ENCODE results near the gene CCDC187.

Gene CCDC187

DNA sequence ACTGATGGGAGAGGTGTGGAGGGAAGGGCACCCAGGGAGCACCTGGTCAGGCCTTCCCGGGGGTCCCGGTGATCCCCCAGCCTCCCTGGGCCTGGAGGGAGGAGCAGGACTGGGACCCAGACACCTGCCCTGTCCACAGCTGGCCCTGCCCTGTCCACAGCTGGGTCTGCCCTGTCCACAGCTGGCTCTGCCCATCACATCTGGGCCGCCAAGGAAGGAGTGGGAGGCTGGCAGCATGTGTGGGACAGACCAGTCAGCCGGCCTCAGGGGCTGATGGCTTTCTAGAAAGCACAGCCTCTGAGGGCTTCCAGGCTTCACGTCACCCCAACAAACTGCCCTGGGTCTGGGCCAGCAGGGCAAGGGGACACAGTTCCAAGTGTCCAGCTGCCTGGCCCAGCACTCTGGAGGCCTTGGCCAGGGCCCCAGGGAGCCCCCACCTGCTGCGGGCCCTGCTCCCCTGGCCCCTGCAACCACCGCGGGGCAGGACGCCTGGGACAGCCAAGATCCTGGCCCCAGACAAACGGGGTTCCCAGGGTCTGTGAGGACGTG is 47.4 kb upstream of the CCDC187 start:
- TF ChIP-seq, protein P1, sequence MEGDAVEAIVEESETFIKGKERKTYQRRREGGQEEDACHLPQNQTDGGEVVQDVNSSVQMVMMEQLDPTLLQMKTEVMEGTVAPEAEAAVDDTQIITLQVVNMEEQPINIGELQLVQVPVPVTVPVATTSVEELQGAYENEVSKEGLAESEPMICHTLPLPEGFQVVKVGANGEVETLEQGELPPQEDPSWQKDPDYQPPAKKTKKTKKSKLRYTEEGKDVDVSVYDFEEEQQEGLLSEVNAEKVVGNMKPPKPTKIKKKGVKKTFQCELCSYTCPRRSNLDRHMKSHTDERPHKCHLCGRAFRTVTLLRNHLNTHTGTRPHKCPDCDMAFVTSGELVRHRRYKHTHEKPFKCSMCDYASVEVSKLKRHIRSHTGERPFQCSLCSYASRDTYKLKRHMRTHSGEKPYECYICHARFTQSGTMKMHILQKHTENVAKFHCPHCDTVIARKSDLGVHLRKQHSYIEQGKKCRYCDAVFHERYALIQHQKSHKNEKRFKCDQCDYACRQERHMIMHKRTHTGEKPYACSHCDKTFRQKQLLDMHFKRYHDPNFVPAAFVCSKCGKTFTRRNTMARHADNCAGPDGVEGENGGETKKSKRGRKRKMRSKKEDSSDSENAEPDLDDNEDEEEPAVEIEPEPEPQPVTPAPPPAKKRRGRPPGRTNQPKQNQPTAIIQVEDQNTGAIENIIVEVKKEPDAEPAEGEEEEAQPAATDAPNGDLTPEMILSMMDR (IDR thresholded peaks at IDR 0.05; ENCODE audit: low read depth, low read length, poor library complexity, severe bottlenecking): no peak
- no peak for TF ChIP-seq EZH2phosphoT487 (IDR thresholded peaks at IDR 0.05; ENCODE audit: borderline replicate concordance, low read length)
- Histone ChIP-seq H4K20me1 (ENCODE audit: control insufficient read depth, insufficient read depth, low read depth, low read length) (no peaks in the 10 kb centered on the region), H3K36me3 (ENCODE audit: control insufficient read depth, low read length) (no peaks in the 10 kb centered on the region), H3K4me3 (ENCODE audit: low read length) (no peak overlapping the region), H3K4me1 (ENCODE audit: control insufficient read depth, low read length) (no peaks in the 10 kb centered on the region), H3K79me2 (ENCODE audit: control insufficient read depth, low read length) (no peaks in the 10 kb centered on the region), H3F3A (ENCODE audit: control insufficient read depth, insufficient read depth) (no peaks in the 10 kb centered on the region), H3K9me2 (replicated peaks; ENCODE audit: control insufficient read depth, low read length) (no peaks in the 10 kb centered on the region), H3K27ac (ENCODE audit: low read depth, low read length) (no peak overlapping the region), H3K27me3 (ENCODE audit: control insufficient read depth, low read length) (peaks cover 23% of the 10 kb centered on the region), H3K4me2 (ENCODE audit: low read length) (no peak overlapping the region), H3K9me3 (ENCODE audit: control insufficient read depth, insufficient read depth, low read length) (no peaks in the 10 kb centered on the region)

DNA sequence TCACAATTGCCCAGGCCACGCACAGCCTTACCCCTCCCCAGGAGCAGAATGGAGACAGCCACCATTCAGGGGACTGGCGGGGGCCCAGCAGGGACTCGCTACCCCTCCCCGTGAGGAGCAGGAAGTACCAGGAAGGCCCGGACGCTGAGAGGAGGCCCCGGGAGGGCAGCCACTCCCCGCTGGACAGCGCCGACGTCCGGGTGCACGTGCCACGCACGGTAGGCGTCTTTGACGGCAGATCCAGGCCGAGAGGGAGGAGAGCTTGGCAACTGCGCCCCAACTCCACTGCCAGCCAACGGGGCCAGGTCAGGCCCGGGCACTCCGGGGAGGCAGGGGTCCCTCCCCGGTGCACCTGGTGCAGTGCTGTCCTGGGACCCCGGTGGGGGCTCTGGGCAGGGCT is 45.7 kb upstream of the CCDC187 start:
- Histone ChIP-seq H3K79me2 (ENCODE audit: control insufficient read depth, low read length) (no peaks in the 10 kb centered on the region), H4K20me1 (ENCODE audit: control insufficient read depth, insufficient read depth, low read depth, low read length) (no peaks in the 10 kb centered on the region), H3K4me1 (ENCODE audit: control insufficient read depth, low read length) (no peaks in the 10 kb centered on the region), H3K4me3 (ENCODE audit: low read length) (no peak overlapping the region), H3K9me2 (replicated peaks; ENCODE audit: control insufficient read depth, low read length) (no peaks in the 10 kb centered on the region), H3K27ac (ENCODE audit: low read depth, low read length) (no peak overlapping the region), H3K4me2 (ENCODE audit: low read length) (no peak overlapping the region), H3K9me3 (ENCODE audit: control insufficient read depth, insufficient read depth, low read length) (no peaks in the 10 kb centered on the region), H3K27me3 (ENCODE audit: control insufficient read depth, low read length) (peaks cover 20% of the 10 kb centered on the region), H3K36me3 (ENCODE audit: control insufficient read depth, low read length) (no peaks in the 10 kb centered on the region), H3F3A (ENCODE audit: control insufficient read depth, insufficient read depth) (no peaks in the 10 kb centered on the region)
- TF ChIP-seq EZH2phosphoT487 (IDR thresholded peaks at IDR 0.05; ENCODE audit: borderline replicate concordance, low read length): no peak
- TF ChIP-seq, protein P1 (IDR thresholded peaks at IDR 0.05; ENCODE audit: low read depth, low read length, poor library complexity, severe bottlenecking): no peak

DNA sequence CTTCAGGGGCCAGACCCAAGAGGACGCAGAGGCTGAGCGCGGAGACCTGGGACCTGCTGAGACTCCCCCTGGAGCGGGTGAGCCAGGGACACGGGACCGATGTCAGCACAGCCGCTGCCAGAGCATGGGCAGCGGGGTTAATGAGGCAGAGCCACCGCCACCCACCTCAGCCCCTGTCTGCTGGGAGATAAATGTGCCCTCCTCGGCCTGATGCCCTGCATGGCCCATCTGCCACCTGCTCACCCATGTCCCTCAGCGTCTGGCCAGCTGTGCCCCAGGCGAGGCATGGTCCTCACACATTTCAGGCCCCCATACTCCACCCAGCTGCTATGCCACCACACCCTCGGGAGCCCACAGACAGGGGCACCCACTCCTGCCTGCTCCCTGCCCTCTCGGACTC is 44.8 kb upstream of the CCDC187 start:
- no peaks in the 10 kb centered on the region for H3K9me2 ChIP-seq (replicated peaks; ENCODE audit: control insufficient read depth, low read length)
- TF ChIP-seq, protein P1 (IDR thresholded peaks at IDR 0.05; ENCODE audit: low read depth, low read length, poor library complexity, severe bottlenecking): no peak
- no peak for TF ChIP-seq EZH2phosphoT487 (IDR thresholded peaks at IDR 0.05; ENCODE audit: borderline replicate concordance, low read length)
- H3K4me1 ChIP-seq (ENCODE audit: control insufficient read depth, low read length): no peaks in the 10 kb centered on the region
- H3K27me3 ChIP-seq (ENCODE audit: control insufficient read depth, low read length): peaks cover 13% of the 10 kb centered on the region
- no peaks in the 10 kb centered on the region for H3K79me2 ChIP-seq (ENCODE audit: control insufficient read depth, low read length)
- H3K27ac ChIP-seq (ENCODE audit: low read depth, low read length): no peak overlapping the region
- H3K36me3 ChIP-seq (ENCODE audit: control insufficient read depth, low read length): no peaks in the 10 kb centered on the region
- H3K4me2 ChIP-seq (ENCODE audit: low read length): no peak overlapping the region
- no peaks in the 10 kb centered on the region for H4K20me1 ChIP-seq (ENCODE audit: control insufficient read depth, insufficient read depth, low read depth, low read length)
- H3K4me3 ChIP-seq (ENCODE audit: low read length): no peak overlapping the region
- no peaks in the 10 kb centered on the region for H3K9me3 ChIP-seq (ENCODE audit: control insufficient read depth, insufficient read depth, low read length)
- no peaks in the 10 kb centered on the region for H3F3A ChIP-seq (ENCODE audit: control insufficient read depth, insufficient read depth)
